Measurements from ENCODE around the gene PLCG1.

The PLCG1 gene

GRCh38 chr20:41137614-41138474 is 501 bp downstream of the PLCG1 start:
- H3K27me3 ChIP-seq (ENCODE audit: insufficient read depth, low read length), result peaks cover 11% of the 10 kb centered on the region
- peak overlapping the region; percentile 98 for H3K9ac ChIP-seq (ENCODE audit: low read depth, low read length)
- H3K4me3 ChIP-seq (ENCODE audit: low read length), result peak overlapping the region; percentile 94
- peak overlapping the region; percentile 95 for H3K27ac ChIP-seq (ENCODE audit: low read depth, low read length)
- H3K36me3 ChIP-seq (ENCODE audit: insufficient read depth, low read length), result peaks cover 14% of the 10 kb centered on the region; the same call in 1 of the 2 replicates
- WGBS, result under 1% methylated on average over 66 of the region's 66 CpGs
- no peaks in the 10 kb centered on the region for H3K9me3 ChIP-seq (ENCODE audit: insufficient read depth, low read depth, low read length)
- H3K4me1 ChIP-seq (ENCODE audit: insufficient read depth, low read length), result peaks cover 50% of the 10 kb centered on the region

- Histone ChIP-seq H3K4me1 (ENCODE audit: insufficient read depth, low read length) (peaks cover 50% of the 10 kb centered on the region), H3K27ac (ENCODE audit: low read depth, low read length) (peak overlapping the region; percentile 95), H3K9me3 (ENCODE audit: insufficient read depth, low read depth, low read length) (no peaks in the 10 kb centered on the region), H3K27me3 (ENCODE audit: insufficient read depth, low read length) (peaks cover 11% of the 10 kb centered on the region), H3K4me3 (ENCODE audit: low read length) (peak overlapping the region; percentile 94), H3K9ac (ENCODE audit: low read depth, low read length) (peak overlapping the region; percentile 98), H3K36me3 (ENCODE audit: insufficient read depth, low read length) (peaks cover 14% of the 10 kb centered on the region; the same call in 1 of the 2 replicates)
- 23% methylated on average over 12 of the region's 12 CpGs for WGBS
These were observed 1.3 kb downstream of the PLCG1 start for GRCh38 chr20:41138475-41139226.

GRCh38 chr20:41139227-41140093 is 2.1 kb downstream of the PLCG1 start:
- Histone ChIP-seq H3K27me3 (ENCODE audit: insufficient read depth, low read length) (peaks cover 11% of the 10 kb centered on the region), H3K27ac (ENCODE audit: low read depth, low read length) (no peak overlapping the region), H3K4me1 (ENCODE audit: insufficient read depth, low read length) (peaks cover 50% of the 10 kb centered on the region), H3K9me3 (ENCODE audit: insufficient read depth, low read depth, low read length) (no peaks in the 10 kb centered on the region), H3K4me3 (ENCODE audit: low read length) (peak overlapping the region; percentile 94), H3K9ac (ENCODE audit: low read depth, low read length) (peak overlapping the region; percentile 98), H3K36me3 (ENCODE audit: insufficient read depth, low read length) (peaks cover 20% of the 10 kb centered on the region)
- 84% methylated on average over 5 of the region's 5 CpGs for WGBS

- H3K27ac ChIP-seq (ENCODE audit: low read depth, low read length), result no peak overlapping the region
- peaks cover 9% of the 10 kb centered on the region for H3K27me3 ChIP-seq (ENCODE audit: insufficient read depth, low read length)
- WGBS, result 80% methylated on average over 10 of the region's 10 CpGs
- peak overlapping the region; percentile 18; the same call in 1 of the 2 replicates for H3K4me3 ChIP-seq (ENCODE audit: low read length)
- peaks cover 47% of the 10 kb centered on the region for H3K4me1 ChIP-seq (ENCODE audit: insufficient read depth, low read length)
- H3K9me3 ChIP-seq (ENCODE audit: insufficient read depth, low read depth, low read length), result no peaks in the 10 kb centered on the region
- H3K9ac ChIP-seq (ENCODE audit: low read depth, low read length), result no peak overlapping the region
- H3K36me3 ChIP-seq (ENCODE audit: insufficient read depth, low read length), result peaks cover 21% of the 10 kb centered on the region
These were observed 3.1 kb downstream of the PLCG1 start for GRCh38 chr20:41140226-41141133.

GRCh38 chr20:41141153-41141815 is 3.9 kb downstream of the PLCG1 start:
- 76% methylated on average over 8 of the region's 8 CpGs for WGBS
- Histone ChIP-seq H3K9me3 (ENCODE audit: insufficient read depth, low read depth, low read length) (no peaks in the 10 kb centered on the region), H3K27ac (ENCODE audit: low read depth, low read length) (peak overlapping the region; percentile 10; the same call in 1 of the 2 replicates), H3K27me3 (ENCODE audit: insufficient read depth, low read length) (peaks cover 1% of the 10 kb centered on the region; the same call in 1 of the 2 replicates), H3K36me3 (ENCODE audit: insufficient read depth, low read length) (peaks cover 21% of the 10 kb centered on the region), H3K4me3 (ENCODE audit: low read length) (no peak overlapping the region), H3K9ac (ENCODE audit: low read depth, low read length) (peak overlapping the region; percentile 23; the same call in 1 of the 2 replicates), H3K4me1 (ENCODE audit: insufficient read depth, low read length) (peaks cover 39% of the 10 kb centered on the region)

GRCh38 chr20:41142245-41142644 is 4.9 kb downstream of the PLCG1 start:
- H3K4me1 ChIP-seq (ENCODE audit: insufficient read depth, low read length), result peaks cover 40% of the 10 kb centered on the region
- H3K36me3 ChIP-seq (ENCODE audit: insufficient read depth, low read length), result peaks cover 29% of the 10 kb centered on the region
- H3K27me3 ChIP-seq (ENCODE audit: insufficient read depth, low read length), result no peaks in the 10 kb centered on the region
- H3K27ac ChIP-seq (ENCODE audit: low read depth, low read length), result no peak overlapping the region
- no peaks in the 10 kb centered on the region for H3K9me3 ChIP-seq (ENCODE audit: insufficient read depth, low read depth, low read length)
- no peak overlapping the region for H3K4me3 ChIP-seq (ENCODE audit: low read length)
- WGBS, result 92% methylated on average over 4 of the region's 4 CpGs
- H3K9ac ChIP-seq (ENCODE audit: low read depth, low read length), result no peak overlapping the region

- Histone ChIP-seq H3K4me3 (ENCODE audit: low read length) (no peak overlapping the region), H3K27ac (ENCODE audit: low read depth, low read length) (no peak overlapping the region), H3K27me3 (ENCODE audit: insufficient read depth, low read length) (no peaks in the 10 kb centered on the region), H3K9ac (ENCODE audit: low read depth, low read length) (no peak overlapping the region), H3K9me3 (ENCODE audit: insufficient read depth, low read depth, low read length) (no peaks in the 10 kb centered on the region), H3K36me3 (ENCODE audit: insufficient read depth, low read length) (peaks cover 30% of the 10 kb centered on the region), H3K4me1 (ENCODE audit: insufficient read depth, low read length) (peaks cover 40% of the 10 kb centered on the region)
- 88% methylated on average over 5 of the region's 5 CpGs for WGBS
These were observed 5.6 kb downstream of the PLCG1 start for GRCh38 chr20:41142919-41143318.

- 89% methylated on average over 2 of the region's 2 CpGs for WGBS
- Histone ChIP-seq H3K4me1 (ENCODE audit: insufficient read depth, low read length) (peaks cover 40% of the 10 kb centered on the region), H3K27ac (ENCODE audit: low read depth, low read length) (no peak overlapping the region), H3K4me3 (ENCODE audit: low read length) (no peak overlapping the region), H3K9me3 (ENCODE audit: insufficient read depth, low read depth, low read length) (no peaks in the 10 kb centered on the region), H3K9ac (ENCODE audit: low read depth, low read length) (no peak overlapping the region), H3K27me3 (ENCODE audit: insufficient read depth, low read length) (no peaks in the 10 kb centered on the region), H3K36me3 (ENCODE audit: insufficient read depth, low read length) (peaks cover 30% of the 10 kb centered on the region)
These were observed 6.0 kb downstream of the PLCG1 start for GRCh38 chr20:41143354-41143753.

GRCh38 chr20:41145317-41145716 is 8.0 kb downstream of the PLCG1 start:
- no peak overlapping the region for H3K27ac ChIP-seq (ENCODE audit: low read depth, low read length)
- peaks cover 21% of the 10 kb centered on the region for H3K36me3 ChIP-seq (ENCODE audit: insufficient read depth, low read length)
- 98% methylated on average over 2 of the region's 2 CpGs for WGBS
- H3K4me1 ChIP-seq (ENCODE audit: insufficient read depth, low read length), result peaks cover 22% of the 10 kb centered on the region
- no peak overlapping the region for H3K9ac ChIP-seq (ENCODE audit: low read depth, low read length)
- no peak overlapping the region for H3K4me3 ChIP-seq (ENCODE audit: low read length)
- H3K27me3 ChIP-seq (ENCODE audit: insufficient read depth, low read length), result no peaks in the 10 kb centered on the region
- no peaks in the 10 kb centered on the region for H3K9me3 ChIP-seq (ENCODE audit: insufficient read depth, low read depth, low read length)
